Ectodermal cell (in vitro differentiated cells): ENCODE data around the gene SSC4D.
"Not testable (repeated sequence)": the region's sequence is repeated elsewhere in the genome, so short reads cannot be mapped to it uniquely, and the experiment has no call there.

Experiments
- H3K27ac ChIP-seq: 2 replicates; pipeline ENCODE4 v1.7.0; 2013; ENCODE audit warnings: mild to moderate bottlenecking, low read depth, low read length; ENCODE audit not compliant: insufficient read depth, poor library complexity, severe bottlenecking
- H3K27me3 ChIP-seq: 2 replicates; pipeline ENCODE4 v1.7.0; 2013; ENCODE audit warnings: mild to moderate bottlenecking, low read length; ENCODE audit not compliant: insufficient read depth, control insufficient read depth, poor library complexity, severe bottlenecking
- H3K36me3 ChIP-seq: one replicate; pipeline ENCODE4 v1.7.0; 2013; ENCODE audit warnings: low read length; ENCODE audit not compliant: control insufficient read depth, insufficient read depth
- H3K4me1 ChIP-seq: one replicate; pipeline ENCODE4 v1.7.0; 2013; ENCODE audit warnings: low read length; ENCODE audit not compliant: control insufficient read depth, insufficient read depth
- H3K4me3 ChIP-seq: 2 replicates; pipeline ENCODE4 v1.7.0; 2013; ENCODE audit warnings: low read depth, low read length, control low read depth; ENCODE audit not compliant: insufficient read depth
- H3K9me3 ChIP-seq: 2 replicates; pipeline ENCODE4 v1.7.0; 2013; ENCODE audit warnings: mild to moderate bottlenecking, low read length, moderate library complexity; ENCODE audit not compliant: control insufficient read depth
- WGBS, 2 experiments: methylation state at CpG; one replicate each; pipeline ENCODE4 v1.1.7; 2013; ENCODE audit warnings: missing lambda C conversion rate in 2 of 2; 5-methylcytosine and 5-hydroxymethylcytosine counted together

SSC4D gene

GRCh38 chr7:76423666-76424412 lies 14.3 kb upstream of the SSC4D start:
- Histone ChIP-seq H3K27me3 (no peaks in the 10 kb centered on the region), H3K4me3 (no peak overlapping the region), H3K4me1 (no peaks in the 10 kb centered on the region), H3K9me3 (no peaks in the 10 kb centered on the region), H3K27ac (no peak overlapping the region), H3K36me3 (no peaks in the 10 kb centered on the region)
- 67 to 72% methylated on average over 15 of the region's 15 CpGs for WGBS, 2 experiments

GRCh38 chr7:76421097-76421496 lies 11.6 kb upstream of the SSC4D start:
- H3K4me3 ChIP-seq, H3K27me3 ChIP-seq, H3K36me3 ChIP-seq, H3K27ac ChIP-seq, H3K4me1 ChIP-seq, H3K9me3 ChIP-seq: not testable (repeated sequence)
- 89 to 90% methylated on average over 6 of the region's 6 CpGs for WGBS, 2 experiments

- not testable (repeated sequence) for H3K4me3 ChIP-seq, H3K27me3 ChIP-seq, H3K36me3 ChIP-seq, H3K27ac ChIP-seq, H3K4me1 ChIP-seq, H3K9me3 ChIP-seq
- 94 to 95% methylated on average over 10 of the region's 10 CpGs for WGBS, 2 experiments
Observed at GRCh38 chr7:76417654-76418310, 8.3 kb upstream of the SSC4D start.

GRCh38 chr7:76412249-76412648 lies 2.8 kb upstream of the SSC4D start:
- H3K4me3 ChIP-seq = no peak overlapping the region
- WGBS, 2 experiments = 92 to 94% methylated on average over 5 of the region's 5 CpGs
- no peaks in the 10 kb centered on the region for H3K36me3 ChIP-seq
- no peaks in the 10 kb centered on the region for H3K9me3 ChIP-seq
- peaks cover 8% of the 10 kb centered on the region for H3K4me1 ChIP-seq
- H3K27ac ChIP-seq = no peak overlapping the region
- H3K27me3 ChIP-seq = no peaks in the 10 kb centered on the region

GRCh38 chr7:76411626-76412025 lies 2.1 kb upstream of the SSC4D start:
- Histone ChIP-seq H3K27me3 (no peaks in the 10 kb centered on the region), H3K9me3 (no peaks in the 10 kb centered on the region), H3K27ac (no peak overlapping the region), H3K4me1 (peaks cover 8% of the 10 kb centered on the region), H3K36me3 (no peaks in the 10 kb centered on the region), H3K4me3 (no peak overlapping the region)
- 94 to 100% methylated on average over 1 of the region's 1 CpG for WGBS, 2 experiments

GRCh38 chr7:76408121-76408560 lies 1.4 kb downstream of the SSC4D start:
- H3K27ac ChIP-seq = no peak overlapping the region
- H3K4me3 ChIP-seq = no peak overlapping the region
- peaks cover 8% of the 10 kb centered on the region for H3K4me1 ChIP-seq
- no peaks in the 10 kb centered on the region for H3K9me3 ChIP-seq
- H3K27me3 ChIP-seq = no peaks in the 10 kb centered on the region
- no peaks in the 10 kb centered on the region for H3K36me3 ChIP-seq

GRCh38 chr7:76407718-76408117 lies 1.8 kb downstream of the SSC4D start:
- 75 to 80% methylated on average over 4 of the region's 4 CpGs for WGBS, 2 experiments
- H3K9me3 ChIP-seq = no peaks in the 10 kb centered on the region

GRCh38 chr7:76405738-76406137 lies 3.8 kb downstream of the SSC4D start:
- H3K27ac ChIP-seq = no peak overlapping the region
- no peaks in the 10 kb centered on the region for H3K27me3 ChIP-seq
- H3K4me3 ChIP-seq = no peak overlapping the region
- no peaks in the 10 kb centered on the region for H3K9me3 ChIP-seq
- H3K4me1 ChIP-seq = peaks cover 8% of the 10 kb centered on the region
- H3K36me3 ChIP-seq = no peaks in the 10 kb centered on the region
- 94 to 97% methylated on average over 9 of the region's 9 CpGs for WGBS, 2 experiments

More at GRCh38 chr7:76407718-76408117, 1.8 kb downstream of the SSC4D start:
- Histone ChIP-seq H3K27ac (no peak overlapping the region), H3K36me3 (no peaks in the 10 kb centered on the region), H3K4me1 (peaks cover 8% of the 10 kb centered on the region), H3K4me3 (no peak overlapping the region), H3K27me3 (no peaks in the 10 kb centered on the region)

- no peaks in the 10 kb centered on the region for H3K9me3 ChIP-seq
- no peaks in the 10 kb centered on the region for H3K36me3 ChIP-seq
Observed at GRCh38 chr7:76403780-76404494, 5.6 kb downstream of the SSC4D start.

GRCh38 chr7:76403097-76403496 lies 6.4 kb downstream of the SSC4D start:
- not testable (repeated sequence) for H3K4me3 ChIP-seq, H3K9me3 ChIP-seq, H3K36me3 ChIP-seq, H3K27ac ChIP-seq, H3K27me3 ChIP-seq, H3K4me1 ChIP-seq
- WGBS, 2 experiments = 89 to 94% methylated on average over 7 to 8 of the region's 8 CpGs

More at GRCh38 chr7:76403780-76404494, 5.6 kb downstream of the SSC4D start:
- Histone ChIP-seq H3K27me3 (no peaks in the 10 kb centered on the region), H3K4me3 (no peak overlapping the region), H3K4me1 (no peaks in the 10 kb centered on the region), H3K27ac (no peak overlapping the region)
- 87 to 88% methylated on average over 10 of the region's 10 CpGs for WGBS, 2 experiments
